GM12873 (cell line): ENCODE measurements around the gene SESN2.

Experiments
- TF ChIP-seq, protein P1 (sequence below): IDR thresholded peaks from 2 replicates; pipeline ENCODE4 v1.5.1; 2012; ENCODE audit warnings: low read depth, mild to moderate bottlenecking, moderate library complexity, low read length, control low read depth; ENCODE audit not compliant: insufficient read depth; ENCODE audit errors: missing control alignments

SESN2 gene

DNA sequence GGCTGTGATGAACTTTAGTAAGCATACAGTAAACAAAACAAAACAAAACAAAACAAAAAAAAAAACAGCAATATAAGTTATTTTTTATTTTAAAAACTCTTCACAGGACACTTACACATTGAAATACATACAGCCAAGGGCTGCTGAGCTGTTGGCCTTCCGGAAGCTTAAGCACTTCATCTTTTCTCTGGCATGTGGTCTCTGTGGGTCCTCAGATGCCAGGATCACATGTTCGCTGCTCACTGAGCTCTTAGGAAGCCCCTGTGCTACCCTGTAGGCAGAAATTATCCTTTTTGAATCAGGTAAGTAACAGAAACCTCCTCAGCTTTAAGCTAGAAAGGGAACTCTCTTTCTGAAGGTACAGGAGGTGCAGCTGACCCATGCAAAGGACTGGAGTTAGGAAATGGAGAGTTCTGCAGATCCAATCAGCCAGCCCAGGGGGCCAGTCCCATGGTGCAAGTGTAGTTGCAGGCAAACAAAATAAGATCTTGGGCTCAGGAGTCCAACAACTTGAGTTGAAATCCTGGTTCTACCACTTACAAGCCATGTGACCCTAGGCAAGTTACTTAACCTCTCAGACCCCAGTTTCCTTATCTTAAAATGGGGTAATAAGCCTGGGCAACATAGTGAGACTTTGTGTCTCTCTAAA lies 47.1 kb downstream of the SESN2 start:
- TF ChIP-seq, protein P1, sequence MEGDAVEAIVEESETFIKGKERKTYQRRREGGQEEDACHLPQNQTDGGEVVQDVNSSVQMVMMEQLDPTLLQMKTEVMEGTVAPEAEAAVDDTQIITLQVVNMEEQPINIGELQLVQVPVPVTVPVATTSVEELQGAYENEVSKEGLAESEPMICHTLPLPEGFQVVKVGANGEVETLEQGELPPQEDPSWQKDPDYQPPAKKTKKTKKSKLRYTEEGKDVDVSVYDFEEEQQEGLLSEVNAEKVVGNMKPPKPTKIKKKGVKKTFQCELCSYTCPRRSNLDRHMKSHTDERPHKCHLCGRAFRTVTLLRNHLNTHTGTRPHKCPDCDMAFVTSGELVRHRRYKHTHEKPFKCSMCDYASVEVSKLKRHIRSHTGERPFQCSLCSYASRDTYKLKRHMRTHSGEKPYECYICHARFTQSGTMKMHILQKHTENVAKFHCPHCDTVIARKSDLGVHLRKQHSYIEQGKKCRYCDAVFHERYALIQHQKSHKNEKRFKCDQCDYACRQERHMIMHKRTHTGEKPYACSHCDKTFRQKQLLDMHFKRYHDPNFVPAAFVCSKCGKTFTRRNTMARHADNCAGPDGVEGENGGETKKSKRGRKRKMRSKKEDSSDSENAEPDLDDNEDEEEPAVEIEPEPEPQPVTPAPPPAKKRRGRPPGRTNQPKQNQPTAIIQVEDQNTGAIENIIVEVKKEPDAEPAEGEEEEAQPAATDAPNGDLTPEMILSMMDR: no peak

DNA sequence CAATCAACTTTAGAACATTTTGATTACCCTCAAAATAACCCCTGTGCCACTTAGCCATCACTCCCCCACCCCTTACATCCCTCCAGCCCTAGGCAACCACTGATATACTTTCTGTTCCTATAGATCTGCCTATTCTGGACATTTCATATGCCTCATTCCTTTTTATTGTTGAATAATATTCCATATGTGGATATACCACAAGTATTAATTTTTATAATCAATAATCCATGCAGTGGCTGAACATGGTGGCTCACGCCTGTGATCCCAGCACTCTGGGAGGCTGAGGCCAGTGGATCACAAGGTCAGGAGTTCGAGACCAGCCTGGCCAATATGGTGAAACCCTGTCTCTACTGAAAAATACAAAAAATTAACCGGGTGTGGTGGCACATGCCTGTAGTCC lies 49.4 kb downstream of the SESN2 start:
- TF ChIP-seq, protein P1: no peak

DNA sequence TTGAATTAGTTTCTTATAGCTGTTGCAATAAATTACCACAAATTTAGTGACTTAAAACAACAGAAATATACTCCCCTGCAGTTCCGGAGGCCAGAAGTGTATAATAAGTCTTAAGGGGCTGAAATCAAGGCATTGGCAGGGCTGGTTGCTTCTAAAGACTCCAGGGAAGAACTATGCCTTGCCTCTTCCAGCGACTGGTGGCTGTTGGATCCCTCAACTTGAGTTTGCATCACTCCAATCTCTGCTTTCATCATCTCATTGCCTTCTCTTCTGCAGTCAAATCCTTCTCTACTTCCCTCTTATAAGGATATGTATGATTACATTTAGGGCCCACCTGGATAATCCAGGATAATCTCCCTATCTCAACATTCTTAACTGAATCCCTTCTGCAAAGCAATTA lies 50.4 kb downstream of the SESN2 start:
- TF ChIP-seq, protein P1: no peak

DNA sequence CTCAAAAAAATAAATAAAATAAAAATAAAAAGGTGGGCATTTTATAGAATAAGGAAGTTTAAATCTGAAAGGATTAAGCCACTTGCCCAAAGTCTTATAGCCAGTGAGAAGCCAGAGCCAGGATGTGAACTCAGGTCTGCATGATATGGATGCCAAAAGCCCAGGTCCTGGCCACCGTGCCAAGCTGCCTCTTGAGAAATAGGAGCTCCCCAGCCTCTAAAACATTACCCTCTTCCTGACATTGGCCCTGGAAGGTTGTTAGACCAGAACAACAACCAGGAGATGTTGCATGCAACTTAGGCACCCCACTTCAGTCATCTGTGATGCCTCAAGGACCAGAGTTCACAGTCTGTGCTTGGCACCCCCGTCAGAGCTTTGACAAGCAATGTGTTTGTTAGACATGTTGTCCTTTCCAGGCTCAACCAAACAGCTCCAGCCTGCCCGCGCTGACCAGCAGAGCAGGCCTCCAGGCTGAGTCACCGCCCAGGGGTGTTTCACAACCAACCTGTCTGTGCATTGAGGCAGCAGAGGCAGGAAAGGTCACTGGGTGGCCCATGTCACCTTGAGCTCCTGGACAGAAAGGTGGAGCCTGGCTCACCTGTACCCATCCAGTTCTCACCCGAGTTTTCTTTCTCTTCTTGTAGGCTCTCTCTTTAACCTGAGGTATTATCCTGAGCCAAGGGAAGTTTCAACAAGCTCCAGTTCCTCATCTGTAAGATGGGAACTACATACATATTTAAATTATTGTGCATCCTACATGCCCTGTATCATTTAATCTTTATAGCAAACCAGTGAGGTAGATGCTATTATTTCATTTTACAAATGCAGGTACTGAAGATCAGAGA lies 54.6 kb downstream of the SESN2 start:
- TF ChIP-seq, protein P1: no peak

DNA sequence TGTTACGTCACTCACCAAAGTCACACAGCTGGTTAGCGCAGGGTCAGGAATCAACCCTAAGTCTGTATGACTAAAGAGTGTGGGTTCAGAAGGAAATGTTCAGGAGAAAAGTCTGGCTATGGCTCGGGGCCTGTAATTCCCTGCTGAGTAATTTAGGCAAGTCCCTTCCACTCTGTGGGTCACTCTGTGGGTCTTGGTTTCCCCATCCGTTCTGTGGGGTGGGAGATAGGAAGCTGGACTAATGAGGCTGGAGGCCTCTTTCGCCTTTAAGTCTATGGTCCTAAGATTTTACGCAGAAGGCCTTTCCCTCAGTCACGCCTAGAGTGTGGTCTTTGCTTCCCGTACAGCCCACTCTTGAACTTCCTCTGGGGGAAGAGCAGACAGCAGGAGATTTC lies 55.2 kb downstream of the SESN2 start:
- TF ChIP-seq, protein P1: no peak

DNA sequence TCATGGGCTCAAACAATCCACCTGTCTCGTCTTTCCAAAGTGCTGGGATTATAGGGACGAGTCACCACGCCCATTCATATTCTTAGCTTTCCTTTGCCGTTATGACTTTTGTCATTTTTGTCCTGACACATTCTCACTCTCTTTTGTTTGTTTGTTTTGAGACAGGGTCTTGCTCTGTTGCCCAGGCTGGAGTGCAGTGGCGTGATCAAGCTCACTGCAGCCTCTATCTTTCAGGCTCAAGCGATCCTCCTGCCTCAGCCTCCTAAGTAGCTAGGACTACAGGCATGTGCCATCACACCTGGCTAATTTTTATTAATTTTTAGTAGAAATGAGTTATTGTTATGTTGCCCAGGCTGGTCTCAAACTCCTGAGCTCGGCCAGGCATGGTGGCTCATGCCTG lies 57.7 kb downstream of the SESN2 start:
- TF ChIP-seq, protein P1: no peak

DNA sequence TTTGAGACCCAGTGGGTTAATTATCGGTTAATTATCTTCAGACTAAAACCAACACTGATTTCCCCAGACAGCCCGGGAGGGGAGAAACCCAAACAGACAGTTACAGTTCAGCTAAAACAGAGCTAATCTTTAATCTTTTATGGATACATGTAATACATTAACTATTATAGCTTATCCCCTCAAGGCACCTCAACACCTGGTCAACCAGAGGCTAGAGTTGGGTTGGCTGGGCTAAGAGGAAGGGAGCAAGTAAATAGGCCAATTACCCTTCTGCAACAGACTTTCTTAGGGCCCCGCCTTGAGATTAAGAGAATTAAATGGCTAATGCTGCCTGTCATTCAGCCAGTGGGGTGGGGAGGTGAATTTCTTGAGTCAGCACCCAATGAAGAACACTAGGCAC lies 62.9 kb downstream of the SESN2 start:
- TF ChIP-seq, protein P1: no peak
